ENCODE data around the gene PGD.

PGD gene

GRCh38 chr1:10384219-10384618 is 14.6 kb upstream of the PGD start:
- TF ChIP-seq ZC3H10 (CRISPR knock-in tag; IDR thresholded peaks at IDR 0.05) (no peak), OSR1 (CRISPR knock-in tag; IDR thresholded peaks at IDR 0.05) (no peak), ARNTL (CRISPR knock-in tag; IDR thresholded peaks at IDR 0.05; ENCODE audit: borderline replicate concordance, low read depth) (no peak), CSRNP3 (CRISPR knock-in tag; IDR thresholded peaks at IDR 0.05) (no peak), ESRRG (CRISPR knock-in tag; IDR thresholded peaks at IDR 0.05) (no peak), PPARA (CRISPR knock-in tag; IDR thresholded peaks at IDR 0.05; ENCODE audit: borderline replicate concordance) (no peak), CREB5 (CRISPR knock-in tag; IDR thresholded peaks at IDR 0.05; ENCODE audit: low read depth) (no peak), ISL1 (CRISPR knock-in tag; IDR thresholded peaks at IDR 0.05) (no peak), TCF4 (CRISPR knock-in tag; IDR thresholded peaks at IDR 0.05; ENCODE audit: borderline replicate concordance) (no peak), ZFP3 (CRISPR knock-in tag; IDR thresholded peaks at IDR 0.05) (no peak), TOX (CRISPR knock-in tag; IDR thresholded peaks at IDR 0.05; ENCODE audit: borderline replicate concordance) (no peak), BACH2 (CRISPR knock-in tag; IDR thresholded peaks at IDR 0.05; ENCODE audit: borderline replicate concordance) (no peak), CSDC2 (CRISPR knock-in tag; IDR thresholded peaks at IDR 0.05) (no peak)
- TF ChIP-seq, protein P1, sequence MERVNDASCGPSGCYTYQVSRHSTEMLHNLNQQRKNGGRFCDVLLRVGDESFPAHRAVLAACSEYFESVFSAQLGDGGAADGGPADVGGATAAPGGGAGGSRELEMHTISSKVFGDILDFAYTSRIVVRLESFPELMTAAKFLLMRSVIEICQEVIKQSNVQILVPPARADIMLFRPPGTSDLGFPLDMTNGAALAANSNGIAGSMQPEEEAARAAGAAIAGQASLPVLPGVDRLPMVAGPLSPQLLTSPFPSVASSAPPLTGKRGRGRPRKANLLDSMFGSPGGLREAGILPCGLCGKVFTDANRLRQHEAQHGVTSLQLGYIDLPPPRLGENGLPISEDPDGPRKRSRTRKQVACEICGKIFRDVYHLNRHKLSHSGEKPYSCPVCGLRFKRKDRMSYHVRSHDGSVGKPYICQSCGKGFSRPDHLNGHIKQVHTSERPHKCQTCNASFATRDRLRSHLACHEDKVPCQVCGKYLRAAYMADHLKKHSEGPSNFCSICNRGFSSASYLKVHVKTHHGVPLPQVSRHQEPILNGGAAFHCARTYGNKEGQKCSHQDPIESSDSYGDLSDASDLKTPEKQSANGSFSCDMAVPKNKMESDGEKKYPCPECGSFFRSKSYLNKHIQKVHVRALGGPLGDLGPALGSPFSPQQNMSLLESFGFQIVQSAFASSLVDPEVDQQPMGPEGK (CRISPR knock-in tag; IDR thresholded peaks at IDR 0.05; ENCODE audit: borderline replicate concordance): no peak
- TF ChIP-seq, protein P2, sequence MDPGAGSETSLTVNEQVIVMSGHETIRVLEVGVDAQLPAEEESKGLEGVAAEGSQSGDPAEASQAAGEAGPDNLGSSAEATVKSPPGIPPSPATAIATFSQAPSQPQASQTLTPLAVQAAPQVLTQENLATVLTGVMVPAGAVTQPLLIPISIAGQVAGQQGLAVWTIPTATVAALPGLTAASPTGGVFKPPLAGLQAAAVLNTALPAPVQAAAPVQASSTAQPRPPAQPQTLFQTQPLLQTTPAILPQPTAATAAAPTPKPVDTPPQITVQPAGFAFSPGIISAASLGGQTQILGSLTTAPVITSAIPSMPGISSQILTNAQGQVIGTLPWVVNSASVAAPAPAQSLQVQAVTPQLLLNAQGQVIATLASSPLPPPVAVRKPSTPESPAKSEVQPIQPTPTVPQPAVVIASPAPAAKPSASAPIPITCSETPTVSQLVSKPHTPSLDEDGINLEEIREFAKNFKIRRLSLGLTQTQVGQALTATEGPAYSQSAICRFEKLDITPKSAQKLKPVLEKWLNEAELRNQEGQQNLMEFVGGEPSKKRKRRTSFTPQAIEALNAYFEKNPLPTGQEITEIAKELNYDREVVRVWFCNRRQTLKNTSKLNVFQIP (CRISPR knock-in tag; IDR thresholded peaks at IDR 0.05; ENCODE audit: borderline replicate concordance, low read depth): no peak
- ATAC-seq: no peak

DNA sequence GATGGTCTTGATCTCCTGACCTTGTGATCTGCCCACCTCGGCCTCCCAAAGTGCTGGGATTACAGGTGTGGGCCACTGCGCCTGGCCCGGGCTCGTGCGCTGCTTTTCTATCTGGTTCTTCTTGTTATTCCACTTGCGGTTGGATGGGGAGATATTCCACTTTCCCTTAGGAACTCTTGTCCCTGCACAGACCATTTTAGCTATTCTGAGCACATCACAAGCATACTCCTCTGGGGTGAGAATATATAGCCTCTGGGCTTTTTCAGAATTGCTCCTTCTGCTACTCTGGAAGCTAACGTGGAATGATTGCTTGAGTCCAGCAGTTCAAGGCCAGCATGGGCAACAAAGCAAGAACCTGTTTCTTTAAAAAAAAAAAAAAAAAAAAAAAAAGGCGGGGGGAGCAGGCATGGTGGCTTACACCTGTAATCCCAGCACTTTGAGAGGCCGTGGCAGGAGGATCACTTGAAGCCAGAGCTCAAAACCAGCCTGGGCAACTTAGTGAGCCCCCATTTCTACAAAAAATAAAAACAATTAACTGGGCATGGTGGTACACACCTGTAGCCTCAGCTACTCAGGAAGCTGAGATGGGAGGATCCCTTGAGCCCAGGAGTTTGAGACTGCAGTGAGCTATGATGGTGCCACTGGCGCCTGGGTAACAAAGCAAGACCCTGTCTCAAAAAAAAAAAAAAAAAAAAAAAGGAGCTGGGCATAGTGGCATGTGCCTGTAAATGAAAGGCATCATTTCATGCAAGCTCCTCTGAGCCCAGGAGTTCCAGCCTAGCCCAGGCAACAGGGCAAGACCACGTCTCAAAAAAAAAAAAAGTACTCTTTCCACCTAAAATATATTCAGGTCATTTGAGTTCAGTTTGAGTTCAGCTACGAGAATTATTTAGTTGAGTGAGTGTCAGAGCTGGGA is 11.8 kb upstream of the PGD start:
- no peak; the same call in 2 of the 3 replicates for ATAC-seq
- TF ChIP-seq ZNF8 (CRISPR knock-in tag; IDR thresholded peaks at IDR 0.05) (no peak), ZNF70 (CRISPR knock-in tag; IDR thresholded peaks at IDR 0.05) (no peak), BACH2 (CRISPR knock-in tag; IDR thresholded peaks at IDR 0.05; ENCODE audit: borderline replicate concordance) (no peak), CSRNP3 (CRISPR knock-in tag; IDR thresholded peaks at IDR 0.05) (no peak), PPARA (CRISPR knock-in tag; IDR thresholded peaks at IDR 0.05; ENCODE audit: borderline replicate concordance) (no peak), ZFP30 (CRISPR knock-in tag; IDR thresholded peaks at IDR 0.05) (no peak), ARNTL (CRISPR knock-in tag; IDR thresholded peaks at IDR 0.05; ENCODE audit: borderline replicate concordance, low read depth) (no peak), SNAI2 (CRISPR knock-in tag; IDR thresholded peaks at IDR 0.05) (no peak), GLIS3 (CRISPR knock-in tag; IDR thresholded peaks at IDR 0.05) (no peak), ISL1 (CRISPR knock-in tag; IDR thresholded peaks at IDR 0.05) (no peak), TOX (CRISPR knock-in tag; IDR thresholded peaks at IDR 0.05; ENCODE audit: borderline replicate concordance) (no peak), CSDC2 (CRISPR knock-in tag; IDR thresholded peaks at IDR 0.05) (no peak), ESRRG (CRISPR knock-in tag; IDR thresholded peaks at IDR 0.05) (no peak), RARB (CRISPR knock-in tag; IDR thresholded peaks at IDR 0.05) (no peak), ZC3H10 (CRISPR knock-in tag; IDR thresholded peaks at IDR 0.05) (no peak), OSR1 (CRISPR knock-in tag; IDR thresholded peaks at IDR 0.05) (no peak), ZFP3 (CRISPR knock-in tag; IDR thresholded peaks at IDR 0.05) (no peak)
- TF ChIP-seq, protein P2 (CRISPR knock-in tag; IDR thresholded peaks at IDR 0.05; ENCODE audit: borderline replicate concordance, low read depth): no peak
- TF ChIP-seq, protein P1 (CRISPR knock-in tag; IDR thresholded peaks at IDR 0.05; ENCODE audit: borderline replicate concordance): no peak
